ENCODE data around the gene TRAPPC3. TPM values are rescaled to one million over a fixed set of nuclear protein-coding genes. Genes with fewer than 3 reads are reported as not detected.

The TRAPPC3 gene
- 79.0 to 95.1 TPM (median 87.9 TPM) in 5 replicates for total RNA-seq (2022; extraction: Qiagen RNA extraction)

DNA sequence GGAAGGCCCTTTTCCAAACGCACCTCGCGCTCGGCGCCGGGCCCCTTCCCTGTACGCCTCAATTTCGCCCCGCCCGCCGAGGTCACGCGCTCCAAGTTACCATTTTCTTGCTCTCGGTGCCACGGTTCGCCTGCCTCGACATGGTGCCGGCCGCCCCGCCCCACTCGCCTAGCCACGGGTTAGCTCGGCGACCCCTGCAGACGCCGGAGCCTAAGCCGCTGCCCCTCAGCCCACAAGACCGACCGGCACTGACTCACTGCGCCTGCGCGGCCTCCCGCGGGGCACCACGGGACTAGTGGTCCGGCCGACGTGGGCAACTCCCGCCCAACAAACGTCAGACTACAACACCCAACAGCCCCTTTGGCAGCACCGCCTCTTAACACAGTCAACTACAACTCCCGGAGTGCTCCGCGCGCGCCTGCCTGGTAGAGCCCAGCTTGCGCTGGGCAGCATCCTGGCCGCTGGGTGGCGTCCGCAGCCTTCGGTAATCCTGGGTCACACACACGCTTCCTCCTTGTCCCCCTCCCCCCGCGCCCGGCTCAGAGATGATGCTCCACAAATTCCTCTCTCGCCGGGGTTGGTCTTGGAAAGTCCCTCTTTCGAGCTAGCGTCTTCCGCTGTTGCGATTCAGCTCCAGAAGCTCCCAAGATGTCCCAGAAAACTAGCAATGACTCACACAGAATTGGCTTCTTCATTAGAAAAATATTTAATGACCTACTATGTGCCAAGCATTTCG, at the start of gene TRAPPC3:
Gene TRAPPC3, minus strand, starts transcription at position 250 of the 736 bp plus-strand sequence. Its CDS starts 108 bp downstream, at position 142.

DNA sequence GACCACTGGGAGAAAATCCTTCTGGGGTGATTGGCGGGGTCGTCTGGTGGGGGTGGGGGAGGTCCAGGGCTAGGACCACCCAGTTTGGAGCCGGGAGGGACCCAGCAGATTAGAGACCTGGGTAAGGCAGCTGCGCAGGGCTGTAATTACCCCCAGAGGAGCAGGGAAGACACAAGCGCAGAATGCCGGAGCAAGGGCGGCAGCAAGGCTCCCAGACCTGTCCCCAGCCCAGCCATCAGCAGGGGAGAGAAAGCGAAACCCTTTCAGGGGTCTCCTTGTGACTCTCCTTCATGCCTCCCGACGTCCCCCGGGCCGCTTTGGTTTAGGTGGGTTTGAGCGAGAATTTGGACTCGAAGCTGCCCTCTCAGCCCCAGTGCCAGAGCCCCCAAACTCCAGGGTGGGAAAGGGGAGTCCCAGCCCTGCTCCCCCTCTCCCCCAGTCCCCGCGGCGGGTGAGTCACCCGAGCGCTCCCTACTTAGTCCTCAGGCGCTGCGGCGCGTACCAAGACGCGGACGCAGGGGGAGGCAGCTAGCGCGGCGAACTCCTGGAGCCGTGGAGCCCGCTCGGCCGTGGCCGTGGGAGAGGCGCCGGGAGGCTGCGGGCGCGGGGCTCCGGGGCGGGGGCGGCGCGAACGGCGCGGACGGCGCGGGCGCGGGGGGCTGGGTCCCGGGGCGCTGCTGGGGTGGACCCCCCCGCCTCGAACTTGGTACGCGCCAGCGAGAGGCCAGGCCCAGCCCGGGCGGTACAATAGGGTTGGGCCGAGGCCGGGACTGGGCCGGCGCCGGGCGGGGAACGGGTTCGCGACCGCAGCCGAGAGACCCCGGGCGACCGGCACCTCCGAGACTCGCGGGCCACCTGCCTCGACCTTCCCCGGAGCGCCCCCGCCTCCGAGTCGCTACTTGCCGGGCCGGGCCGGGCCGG, 6.4 kb upstream of the TRAPPC3 start, which contains the start of gene MAP7D1:
Gene MAP7D1, plus strand, starts transcription at position 753 of the 921 bp plus-strand sequence. CDS start 258 bp downstream, outside the sequence.

GRCh38 chr1:36125129-36125991, 23.9 kb downstream of the TRAPPC3 start, which contains the start of gene COL8A2:
Gene COL8A2 (minus strand): TSS chr1:36125222. CDS start chr1:36100242, 24,980 bp downstream.

DNA sequence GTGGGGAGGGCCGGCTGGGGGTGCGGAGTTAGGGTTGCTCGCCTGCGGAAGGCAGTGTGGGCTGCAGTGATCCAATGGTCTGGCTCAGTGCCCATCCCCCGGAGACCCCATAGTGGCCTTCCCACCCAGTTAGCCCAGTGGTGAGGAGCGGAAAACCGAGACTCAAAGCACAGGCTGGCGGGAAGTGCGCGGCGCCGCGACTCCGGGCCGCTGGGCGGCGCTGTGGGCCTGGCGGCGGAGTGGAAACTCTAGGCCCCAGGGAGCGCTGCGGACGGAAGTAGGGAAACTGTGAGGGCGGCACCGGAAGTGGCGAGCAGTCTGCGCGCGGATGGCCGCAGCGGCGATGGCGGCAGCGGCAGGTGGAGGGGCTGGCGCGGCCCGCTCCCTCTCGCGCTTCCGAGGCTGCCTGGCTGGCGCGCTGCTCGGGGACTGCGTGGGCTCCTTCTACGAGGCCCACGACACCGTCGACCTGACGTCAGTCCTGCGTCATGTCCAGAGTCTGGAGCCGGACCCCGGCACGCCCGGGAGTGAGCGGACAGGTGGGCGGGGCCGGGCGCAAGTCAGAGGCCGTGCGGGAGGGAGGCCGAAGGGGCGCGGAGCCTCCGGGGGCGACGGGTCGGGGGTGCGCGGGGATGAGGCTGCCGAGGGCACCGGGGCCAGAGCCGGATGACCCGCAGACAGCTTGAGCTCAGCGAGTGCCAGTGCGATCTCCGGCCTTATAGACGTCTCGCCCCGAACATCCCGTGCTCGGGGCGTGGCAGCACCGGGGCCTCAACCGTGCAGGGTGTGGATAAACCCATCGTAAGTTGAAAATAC, 60.5 kb downstream of the TRAPPC3 start, which contains the start of gene ADPRS:
Gene ADPRS, plus strand, starts transcription at position 316 of the 816 bp plus-strand sequence. Its CDS starts 13 bp downstream, at position 329.

Other genes with a start within 250 kb of the TRAPPC3 start
- 6.3 to 8.4 TPM (median 7.6 TPM) in 5 replicates for gene AGO3, start 218.4 kb downstream of the TRAPPC3 start, total RNA-seq (2022; extraction: Qiagen RNA extraction)
- gene TEKT2, start 65.4 kb downstream of the TRAPPC3 start, total RNA-seq (2022; extraction: Qiagen RNA extraction), result 0.06 TPM in 1 of 5 replicates, not detected in the others
- 24.9 to 30.9 TPM (median 27.8 TPM) in 5 replicates for gene ADPRS, start 60.6 kb downstream of the TRAPPC3 start, total RNA-seq (2022; extraction: Qiagen RNA extraction)
- 0.07 to 0.24 TPM (median 0.14 TPM) in 5 replicates for gene COL8A2, start 24.3 kb downstream of the TRAPPC3 start, total RNA-seq (2022; extraction: Qiagen RNA extraction)
- 220 to 267 TPM (median 258 TPM) in 5 replicates for gene MAP7D1, start 6.7 kb upstream of the TRAPPC3 start, total RNA-seq (2022; extraction: Qiagen RNA extraction)
- 75.5 to 96.8 TPM (median 88.5 TPM) in 5 replicates for gene THRAP3, start 75.0 kb upstream of the TRAPPC3 start, total RNA-seq (2022; extraction: Qiagen RNA extraction)
- gene SH3D21, start 156.9 kb upstream of the TRAPPC3 start, total RNA-seq (2022; extraction: Qiagen RNA extraction), result 1.5 to 3.3 TPM (median 2.5 TPM) in 5 replicates
- gene EVA1B, start 174.2 kb upstream of the TRAPPC3 start, total RNA-seq (2022; extraction: Qiagen RNA extraction), result 9.7 to 22.2 TPM (median 19.2 TPM) in 5 replicates
- gene STK40, start 236.4 kb upstream of the TRAPPC3 start, total RNA-seq (2022; extraction: Qiagen RNA extraction), result 8.0 to 11.1 TPM (median 10.1 TPM) in 5 replicates
- gene LSM10, start 248.4 kb upstream of the TRAPPC3 start, total RNA-seq (2022; extraction: Qiagen RNA extraction), result 34.8 to 44.9 TPM (median 38.9 TPM) in 5 replicates

Measured in A549 treated with dexamethasone at 1 μM for 4 hours (cell line).